Tibial nerve (tissue), 4 donors: Measurements from ENCODE around the gene UBE2G2.

Experiments used
- EP300 ChIP-seq, 2 donors: sonication (generic); formaldehyde crosslinking; IDR thresholded peaks; one replicate each; pipeline ENCODE4 v1.6.1; 2017; ENCODE audit warnings: antibody characterized with exemption in 2 of 2, mild to moderate bottlenecking in 1 of 2
- POLR2A ChIP-seq, 2 donors: fragments of 450-650 bp; IDR thresholded peaks; one replicate each; pipeline ENCODE4 v1.6.1; 2017; ENCODE audit warnings: antibody characterized with exemption in 2 of 2, mild to moderate bottlenecking in 2 of 2, moderate library complexity in 2 of 2
- TF ChIP-seq, protein P1 (sequence below), 5 experiments: fragments of 200-600 bp in 3 of 5; fragments of 450-650 bp in 2 of 5; sonication (generic) in 3 of 5; IDR thresholded peaks; one replicate each; pipeline ENCODE4 v1.5.1; 2016 to 2019; ENCODE audit warnings: antibody characterized with exemption in 5 of 5, mild to moderate bottlenecking in 3 of 5, moderate library complexity in 2 of 5

DNA sequence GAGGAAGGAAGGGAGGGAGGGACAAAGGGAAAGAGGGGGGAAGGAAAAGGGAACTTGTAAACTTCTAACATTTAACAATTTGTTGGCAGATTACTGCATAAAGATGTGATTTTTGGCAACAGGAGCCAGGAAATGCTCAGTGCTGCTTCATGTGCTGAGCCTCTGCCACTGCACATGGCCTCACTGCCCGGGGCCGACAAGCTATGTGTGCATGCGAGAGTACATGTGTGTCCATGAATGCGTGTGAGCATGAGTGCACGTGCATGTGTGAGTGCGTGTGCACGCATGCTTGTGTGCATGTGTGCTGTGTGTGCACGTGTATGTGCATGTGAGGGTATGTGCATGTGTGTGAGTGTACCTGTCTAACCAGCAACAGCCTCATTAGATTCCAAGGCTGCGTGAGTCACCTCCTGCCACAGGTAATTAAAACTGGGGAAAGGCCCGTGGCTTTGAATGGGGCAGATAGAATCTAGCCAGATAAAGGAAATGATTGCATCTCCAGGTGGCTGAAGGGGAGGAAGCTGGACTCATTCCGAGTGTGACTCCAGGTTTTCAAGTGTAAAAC lies 48.9 kb downstream of the UBE2G2 start:
- no peak for TF ChIP-seq EP300 (IDR thresholded peaks at IDR 0.05)
- TF ChIP-seq, protein P1, sequence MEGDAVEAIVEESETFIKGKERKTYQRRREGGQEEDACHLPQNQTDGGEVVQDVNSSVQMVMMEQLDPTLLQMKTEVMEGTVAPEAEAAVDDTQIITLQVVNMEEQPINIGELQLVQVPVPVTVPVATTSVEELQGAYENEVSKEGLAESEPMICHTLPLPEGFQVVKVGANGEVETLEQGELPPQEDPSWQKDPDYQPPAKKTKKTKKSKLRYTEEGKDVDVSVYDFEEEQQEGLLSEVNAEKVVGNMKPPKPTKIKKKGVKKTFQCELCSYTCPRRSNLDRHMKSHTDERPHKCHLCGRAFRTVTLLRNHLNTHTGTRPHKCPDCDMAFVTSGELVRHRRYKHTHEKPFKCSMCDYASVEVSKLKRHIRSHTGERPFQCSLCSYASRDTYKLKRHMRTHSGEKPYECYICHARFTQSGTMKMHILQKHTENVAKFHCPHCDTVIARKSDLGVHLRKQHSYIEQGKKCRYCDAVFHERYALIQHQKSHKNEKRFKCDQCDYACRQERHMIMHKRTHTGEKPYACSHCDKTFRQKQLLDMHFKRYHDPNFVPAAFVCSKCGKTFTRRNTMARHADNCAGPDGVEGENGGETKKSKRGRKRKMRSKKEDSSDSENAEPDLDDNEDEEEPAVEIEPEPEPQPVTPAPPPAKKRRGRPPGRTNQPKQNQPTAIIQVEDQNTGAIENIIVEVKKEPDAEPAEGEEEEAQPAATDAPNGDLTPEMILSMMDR (IDR thresholded peaks at IDR 0.05), result no peak
- no peak for TF ChIP-seq POLR2A (IDR thresholded peaks at IDR 0.05)
